HTR-8/SVneo (cell line): Measurements from ENCODE around the gene RNU6-7.
A peak's percentile ranks its signal among the peaks of the same experiment; 100 is the strongest.

Experiments used
- DNase-seq: peaks from one replicate; pipeline ENCODE4 v3.0.0; 2011; ENCODE audit warnings: low spot score, mixed read lengths; ENCODE audit not compliant: insufficient read length
- FAIRE-seq: peaks from 2 replicates; lab custom pipeline; 2011; peaks lifted over from hg19 to GRCh38; lab: Jason Lieb, UNC

Gene RNU6-7

DNA sequence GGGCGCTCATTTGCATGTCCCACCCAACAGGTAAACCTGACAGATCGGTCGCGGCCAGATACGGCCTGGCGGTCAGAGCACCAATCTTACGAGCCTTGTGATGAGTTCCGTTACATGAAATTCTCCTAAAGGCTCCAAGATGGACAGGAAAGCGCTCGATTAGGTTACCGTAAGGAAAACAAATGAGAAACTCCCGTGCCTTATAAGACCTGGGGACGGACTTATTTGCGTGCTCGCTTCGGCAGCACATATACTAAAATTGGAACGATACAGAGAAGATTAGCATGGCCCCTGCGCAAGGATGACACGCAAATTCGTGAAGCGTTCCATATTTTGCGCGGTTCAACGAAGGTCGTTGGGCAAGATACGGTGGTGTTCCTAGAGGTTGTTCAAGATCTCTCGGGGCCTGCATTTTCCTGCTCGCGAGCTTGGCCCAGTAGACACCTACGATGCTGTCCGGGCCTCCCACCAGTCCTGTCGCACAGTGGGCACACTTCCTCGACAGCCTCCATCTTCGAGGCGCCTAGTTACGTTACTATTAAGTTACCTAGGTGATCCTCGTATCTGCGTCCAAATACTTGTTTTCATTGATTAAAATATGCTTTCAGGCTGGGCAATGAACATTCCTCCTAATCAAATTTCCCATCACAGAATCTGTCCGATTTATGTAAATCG is at the start of gene RNU6-7:
Gene RNU6-7, plus strand, starts transcription at position 230 of the 675 bp plus-strand sequence.
- no peak for FAIRE-seq
- DNase-seq, result no peak

DNA sequence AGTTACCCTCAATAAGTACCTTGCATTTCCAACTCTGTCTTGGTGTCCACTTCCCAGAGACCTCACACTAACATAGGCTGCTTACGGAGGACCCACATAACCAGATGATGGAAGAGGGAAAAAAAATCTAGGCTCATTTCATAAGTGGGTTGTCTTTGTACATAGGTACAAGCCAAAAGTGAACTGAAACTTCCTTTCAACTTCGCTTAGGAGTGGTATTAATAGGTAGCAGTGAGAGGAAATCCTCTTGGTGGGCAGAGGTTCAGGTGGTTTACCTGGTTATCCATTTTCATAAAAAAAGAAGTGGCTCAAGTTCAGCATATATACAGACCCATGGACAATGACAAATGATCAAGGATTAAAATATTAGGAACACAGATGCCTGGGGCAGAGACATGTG is 35.8 kb upstream of the RNU6-7 start:
- no peak for FAIRE-seq
- no peak for DNase-seq

DNA sequence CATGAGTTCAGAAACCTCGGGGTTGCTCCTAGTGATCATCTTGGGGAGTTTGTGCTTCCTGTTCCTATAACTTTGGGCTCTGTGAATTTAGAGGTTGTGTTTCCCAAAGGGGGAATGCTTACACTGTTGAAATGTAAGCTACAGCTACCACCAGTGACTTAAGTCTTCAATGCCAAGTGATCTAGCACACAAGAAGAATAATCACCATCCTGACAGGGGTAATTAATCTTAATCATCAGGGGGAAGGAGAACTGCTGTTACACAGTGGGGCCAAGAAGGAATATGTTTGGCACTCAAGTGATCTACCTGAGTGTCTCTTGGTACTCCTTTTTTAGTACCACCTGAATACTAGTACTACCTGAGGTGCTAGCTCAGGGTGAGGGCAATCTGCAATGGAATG is 34.9 kb upstream of the RNU6-7 start:
- FAIRE-seq, result peak; percentile 88
- no peak for DNase-seq

DNA sequence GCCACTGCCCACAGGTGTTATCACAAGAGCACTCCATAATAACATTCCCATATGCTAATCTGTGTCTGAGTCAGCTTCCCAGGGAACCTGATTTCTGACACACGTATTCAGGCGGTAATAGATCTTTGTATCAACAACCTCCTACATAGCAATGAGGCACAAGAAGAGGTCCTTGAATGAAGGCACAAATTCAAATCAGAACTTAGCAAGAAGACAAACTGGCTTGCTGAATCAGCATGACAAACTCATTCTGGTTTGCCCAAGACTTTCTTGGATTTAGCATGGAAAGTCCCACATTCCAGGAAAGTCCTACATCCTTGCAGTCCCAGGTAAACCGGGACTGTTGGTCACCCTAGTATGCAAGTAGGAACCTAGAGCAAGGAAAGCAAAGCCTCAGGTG is 33.9 kb upstream of the RNU6-7 start:
- DNase-seq (no peak), FAIRE-seq (no peak)

DNA sequence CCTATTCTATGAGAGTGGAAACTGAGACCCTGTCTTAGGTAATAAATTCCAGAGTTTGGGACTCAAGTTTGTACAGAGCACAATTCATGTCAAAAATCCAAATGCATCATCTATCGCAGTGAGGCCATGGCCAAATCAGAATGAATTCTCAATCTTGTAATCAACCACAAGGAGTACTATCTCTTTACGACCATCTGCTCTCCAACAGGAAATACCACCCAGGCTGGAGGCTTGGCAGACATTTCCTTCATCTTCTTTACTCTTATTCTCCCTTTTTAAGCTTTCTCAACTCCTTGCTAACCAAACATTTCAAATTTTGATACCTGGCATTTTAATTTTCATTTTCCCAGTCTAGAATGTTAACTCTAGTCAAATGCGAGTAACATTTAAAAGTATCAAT is 32.7 kb upstream of the RNU6-7 start:
- FAIRE-seq (peak; percentile 85), DNase-seq (no peak)

DNA sequence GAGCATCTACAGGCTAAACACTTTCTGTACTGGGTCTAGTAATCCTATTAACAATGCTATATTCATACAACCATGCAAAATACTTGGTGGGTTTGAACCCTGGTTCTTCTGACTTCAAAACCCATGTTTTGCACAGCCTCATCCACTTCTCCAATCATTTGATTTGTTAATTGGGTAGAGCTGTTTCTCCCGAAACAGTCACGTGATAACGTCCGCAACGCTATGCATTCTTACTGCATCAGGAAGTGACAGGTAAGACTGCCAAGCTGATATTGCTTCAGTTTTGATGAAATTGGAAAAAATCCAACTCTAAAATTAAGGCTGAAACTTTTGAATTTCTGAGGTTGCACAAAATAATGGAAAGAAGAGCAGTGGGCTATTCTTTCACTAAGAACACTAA is 30.4 kb upstream of the RNU6-7 start:
- peak; percentile 77 for FAIRE-seq

DNA sequence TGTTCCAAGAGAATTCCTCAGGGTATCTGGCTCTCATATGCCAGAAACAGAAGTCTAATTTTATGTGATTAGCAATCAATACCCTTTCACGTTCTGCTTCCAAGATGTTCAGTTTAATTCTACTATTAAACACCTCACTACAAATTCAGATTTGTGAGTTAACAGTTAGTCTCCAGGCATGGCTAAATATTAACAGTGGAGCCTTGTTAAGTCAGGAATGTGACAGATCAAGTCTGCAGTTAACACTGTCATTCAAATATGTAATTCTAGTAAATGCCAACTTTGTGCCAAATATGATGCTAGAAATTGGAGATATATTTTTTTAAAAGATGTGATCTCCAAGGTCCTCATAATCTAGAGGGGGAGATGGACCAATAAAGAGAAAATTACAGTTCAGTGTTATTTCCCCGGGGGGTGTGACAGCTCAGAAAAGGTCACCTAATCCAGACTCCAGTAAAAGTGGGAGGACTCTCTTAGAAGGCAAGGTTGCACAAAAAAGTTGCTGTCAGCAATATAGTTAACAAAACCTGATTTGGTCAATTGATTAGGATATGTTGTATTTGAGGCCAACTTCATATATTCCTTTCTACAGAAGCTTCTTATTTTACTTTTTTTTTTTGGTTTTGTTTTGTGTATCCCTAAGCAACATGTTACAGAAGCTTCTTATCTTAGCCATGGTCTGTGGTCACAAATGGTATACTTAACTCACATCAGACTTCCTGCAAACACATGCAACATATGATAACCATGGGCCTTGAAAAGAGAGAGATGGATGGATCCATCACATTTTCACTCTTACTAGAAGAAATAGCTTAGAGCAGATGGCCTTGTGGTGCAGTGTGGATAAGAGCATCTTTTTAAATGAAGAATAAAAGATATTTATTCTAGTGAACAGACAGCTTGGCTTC is 18.4 kb upstream of the RNU6-7 start:
- no peak for DNase-seq
- no peak for FAIRE-seq

More for the DNA sequence above, 30.4 kb upstream of the RNU6-7 start:
- DNase-seq, result no peak

DNA sequence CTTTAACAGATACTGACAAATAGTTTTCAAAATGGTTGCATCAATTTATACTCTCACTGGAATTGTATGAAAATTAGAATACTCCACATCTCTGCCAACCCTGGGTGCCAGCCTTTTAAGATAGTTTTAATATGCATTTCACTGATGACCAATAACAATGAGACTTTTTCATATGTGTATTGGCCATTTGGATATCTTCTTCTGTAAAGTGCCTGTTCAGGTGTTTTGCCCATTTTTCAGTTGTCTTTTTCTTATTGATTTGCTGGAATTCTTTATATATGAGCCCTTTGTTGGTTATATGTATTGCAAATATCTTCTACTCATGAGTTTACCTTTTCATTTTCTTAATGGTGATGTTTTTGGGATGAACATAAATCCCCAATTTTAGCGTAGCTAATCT is 16.7 kb upstream of the RNU6-7 start:
- FAIRE-seq (no peak), DNase-seq (no peak)

DNA sequence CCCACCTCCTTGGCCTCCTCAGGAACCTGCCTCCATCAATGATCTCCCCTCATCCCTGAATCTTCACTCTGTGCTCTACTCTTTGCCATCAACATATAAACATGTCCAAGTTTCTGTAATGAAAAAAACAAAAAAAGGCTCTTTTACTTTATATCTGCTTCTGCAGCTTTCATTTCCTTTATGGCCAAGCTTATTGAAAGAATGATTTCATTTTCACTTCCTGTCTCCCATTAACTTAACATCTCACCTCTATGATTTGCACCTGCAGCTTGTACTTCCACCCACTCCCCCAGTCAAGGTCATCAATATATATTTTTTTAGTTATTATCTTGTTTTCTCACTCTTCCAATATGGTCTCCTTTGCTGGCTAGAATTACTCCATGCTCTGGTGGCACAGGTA is 15.6 kb upstream of the RNU6-7 start:
- FAIRE-seq, result no peak
- DNase-seq, result no peak

DNA sequence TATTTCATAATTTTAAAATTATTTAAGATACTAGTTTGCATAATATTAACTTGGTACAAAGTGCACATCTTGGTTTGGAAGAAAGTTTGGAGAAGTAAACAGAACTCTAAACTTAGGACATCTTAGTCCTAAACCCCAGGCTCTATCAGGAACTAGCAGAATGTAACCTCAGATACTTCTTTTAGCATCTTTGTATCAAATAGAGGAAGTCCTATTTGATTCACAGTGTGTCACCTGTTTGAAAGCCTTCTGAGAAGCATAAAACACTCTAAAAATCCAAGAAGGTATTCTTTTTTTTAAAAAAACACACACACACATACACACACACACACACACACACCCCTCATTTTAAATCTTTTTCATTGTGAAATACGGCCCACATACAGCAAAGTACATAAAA is 12.0 kb upstream of the RNU6-7 start:
- DNase-seq (no peak), FAIRE-seq (no peak)

DNA sequence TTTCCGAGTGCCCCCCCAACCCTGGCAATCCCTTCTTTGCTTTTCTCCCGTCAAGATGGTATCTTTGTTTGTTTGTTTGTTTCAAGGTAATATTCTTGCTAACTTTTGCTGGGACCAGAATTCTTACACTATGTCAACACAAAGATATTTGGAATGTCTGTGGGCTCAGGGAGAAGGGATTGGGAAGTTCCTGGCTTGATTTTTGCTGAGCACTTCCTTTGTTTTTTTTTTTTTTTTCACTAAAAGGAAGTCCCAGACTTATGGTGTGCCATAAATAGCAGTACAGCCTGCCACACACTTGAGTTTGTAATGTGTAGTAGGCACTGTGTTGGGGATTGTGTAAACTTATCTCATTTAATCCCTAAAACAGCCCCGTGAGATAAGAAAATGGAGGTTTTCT is 11.2 kb upstream of the RNU6-7 start:
- no peak for DNase-seq
- no peak for FAIRE-seq

DNA sequence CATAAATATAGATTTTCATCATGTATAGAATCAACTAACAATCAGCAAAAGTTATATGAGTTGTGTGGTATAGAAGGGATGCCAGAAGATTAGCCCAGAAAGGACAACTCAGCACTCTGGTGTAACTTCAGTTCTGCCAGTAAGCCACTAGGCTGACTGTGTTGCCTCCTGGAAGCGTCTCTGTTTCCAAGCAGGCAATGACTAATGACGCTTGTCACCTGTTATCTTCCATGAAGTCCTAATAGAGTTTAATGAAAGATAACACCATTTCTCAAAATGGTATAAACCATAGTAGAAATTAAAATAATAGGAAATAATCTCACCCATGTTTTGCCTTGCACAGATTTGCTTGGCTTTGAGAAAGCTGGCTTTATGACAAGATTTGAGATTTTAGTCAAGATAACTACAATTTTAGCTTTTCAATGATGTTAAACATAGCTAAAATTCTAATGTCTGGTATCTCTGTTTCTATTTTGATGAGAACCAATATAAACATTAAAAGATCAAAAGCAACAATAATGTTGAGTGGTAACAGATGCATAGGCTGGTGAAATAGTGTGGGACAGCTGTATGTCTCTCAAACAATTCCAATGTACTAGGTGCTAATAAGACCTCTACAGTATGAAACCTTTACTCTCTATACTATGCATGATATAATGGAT is 9.0 kb upstream of the RNU6-7 start:
- FAIRE-seq (no peak), DNase-seq (no peak)

DNA sequence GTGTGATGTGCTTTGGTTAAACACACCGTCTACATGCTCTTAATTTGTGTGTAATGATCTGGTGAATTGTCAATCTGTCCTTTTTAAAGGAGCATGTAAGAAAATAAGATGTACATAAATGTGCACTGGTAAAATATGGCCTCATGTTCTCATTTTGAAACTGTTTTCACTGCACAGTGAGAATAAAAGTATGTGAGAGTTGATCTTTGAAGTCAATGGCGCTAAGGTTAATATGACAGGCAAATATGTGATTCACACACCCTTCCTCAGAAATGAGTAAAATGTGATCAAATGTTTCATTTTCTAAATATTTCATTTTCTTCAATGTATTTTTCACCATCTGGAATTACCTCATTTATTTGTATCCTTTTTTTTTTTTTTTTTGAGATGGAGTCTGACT is 8.3 kb upstream of the RNU6-7 start:
- FAIRE-seq, result no peak
- DNase-seq, result no peak

DNA sequence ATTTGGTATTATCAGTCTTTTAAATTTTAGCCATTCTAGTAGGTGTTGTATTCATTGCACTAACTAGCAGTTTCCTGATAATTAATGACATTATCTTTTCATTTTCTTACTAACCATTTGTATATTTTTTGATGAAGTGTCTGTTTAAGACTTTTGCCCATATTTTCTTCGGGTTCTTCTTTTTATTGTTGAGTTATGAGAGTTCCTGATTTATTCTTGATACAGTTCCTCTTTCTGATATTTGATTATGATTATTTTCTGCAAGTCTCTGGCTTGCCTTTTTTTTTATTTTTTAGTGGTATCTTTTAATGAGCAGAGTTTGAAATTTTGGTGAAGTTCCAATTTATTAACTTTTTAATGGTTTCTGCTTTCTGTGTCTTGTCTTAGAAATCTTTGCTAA is 6.2 kb upstream of the RNU6-7 start:
- DNase-seq, result no peak
- no peak for FAIRE-seq

DNA sequence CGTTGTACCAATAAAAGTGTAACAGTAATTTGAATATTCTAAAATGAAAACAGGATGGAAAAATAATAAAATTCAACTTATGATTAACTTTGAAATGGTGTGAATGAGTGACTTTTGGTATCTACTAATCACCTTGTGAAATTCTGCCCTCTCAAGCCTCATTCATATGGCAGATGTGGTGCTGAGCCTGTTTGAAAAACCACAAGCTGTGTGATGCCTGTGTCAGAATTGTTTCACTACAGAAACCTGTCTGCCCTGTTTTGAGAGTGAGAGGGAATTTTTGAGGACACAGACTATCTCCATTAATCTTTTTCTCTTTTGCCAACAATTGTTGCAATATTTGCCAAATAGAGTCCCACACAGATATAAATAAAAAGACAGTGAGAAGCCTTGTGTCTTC is 3.9 kb upstream of the RNU6-7 start:
- FAIRE-seq, result no peak
- DNase-seq, result no peak

DNA sequence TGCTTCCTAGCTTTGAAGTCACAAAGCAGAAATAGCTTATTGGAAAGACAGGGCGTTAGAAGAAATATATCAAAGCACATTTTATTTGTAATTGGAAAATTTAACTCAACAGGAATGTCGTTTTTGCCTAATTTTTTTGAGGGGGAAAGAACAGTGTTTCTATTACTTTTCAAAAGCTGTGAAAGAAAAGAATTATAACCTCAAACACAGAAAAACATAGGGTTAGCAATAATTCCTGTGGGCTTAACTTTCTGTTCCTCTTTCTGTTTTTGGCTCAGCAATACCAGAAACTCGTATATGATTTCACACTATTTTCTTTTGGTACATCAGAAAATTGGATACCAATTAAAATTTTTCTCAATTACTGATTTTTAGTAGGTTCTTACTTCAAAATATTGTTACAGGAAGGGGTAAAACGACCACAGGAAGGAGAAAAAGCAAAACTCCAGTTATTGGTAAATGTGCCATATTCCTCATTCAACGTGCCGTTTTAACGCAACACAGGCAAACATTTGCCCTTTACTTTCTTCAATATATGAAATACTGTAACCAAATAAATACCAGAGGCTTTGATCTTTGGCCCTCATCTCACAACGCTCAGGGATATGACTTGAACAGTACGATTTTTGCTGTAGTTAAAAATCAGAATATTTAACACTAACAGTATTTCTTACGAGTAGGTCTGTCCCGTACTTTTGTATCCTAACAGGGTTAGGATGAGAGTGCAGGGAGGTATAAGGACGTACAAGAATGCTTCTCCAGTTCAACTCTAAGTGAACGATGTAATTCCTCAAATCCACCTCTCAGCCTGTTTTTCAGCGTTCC is 1.3 kb upstream of the RNU6-7 start:
- DNase-seq (no peak), FAIRE-seq (no peak)

DNA sequence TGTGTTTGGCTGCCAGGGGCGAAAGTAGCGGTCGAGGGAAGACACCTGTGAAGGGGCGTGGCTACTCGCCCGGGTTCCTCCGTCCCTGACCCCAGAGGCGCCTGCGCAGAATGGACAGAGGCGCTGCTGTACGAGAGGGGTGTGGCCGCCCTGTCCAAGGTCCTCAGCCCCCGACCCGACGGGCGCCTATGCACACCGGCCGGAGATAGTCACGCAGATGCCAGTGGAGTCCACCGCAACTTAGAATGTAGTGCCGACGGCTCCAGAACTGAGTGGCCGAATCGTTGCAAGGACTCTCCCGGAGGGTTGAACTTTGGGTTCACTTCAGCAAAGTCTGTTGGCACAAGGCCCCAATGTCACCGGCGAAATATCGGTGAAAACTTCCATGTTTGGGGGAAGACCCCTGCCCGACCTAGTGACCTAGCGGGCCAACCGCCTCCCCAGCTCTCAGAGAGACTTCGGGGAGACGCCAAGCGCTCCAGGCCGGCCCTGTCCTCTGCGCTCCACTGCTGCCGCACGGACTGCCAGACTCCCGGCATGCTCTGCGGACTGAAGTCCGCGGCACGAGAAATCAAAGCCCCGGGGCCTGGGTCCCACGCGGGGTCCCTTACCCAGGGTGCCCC is 541 bp upstream of the RNU6-7 start:
- DNase-seq, result peak; percentile 84
- peak; percentile 63 for FAIRE-seq

DNA sequence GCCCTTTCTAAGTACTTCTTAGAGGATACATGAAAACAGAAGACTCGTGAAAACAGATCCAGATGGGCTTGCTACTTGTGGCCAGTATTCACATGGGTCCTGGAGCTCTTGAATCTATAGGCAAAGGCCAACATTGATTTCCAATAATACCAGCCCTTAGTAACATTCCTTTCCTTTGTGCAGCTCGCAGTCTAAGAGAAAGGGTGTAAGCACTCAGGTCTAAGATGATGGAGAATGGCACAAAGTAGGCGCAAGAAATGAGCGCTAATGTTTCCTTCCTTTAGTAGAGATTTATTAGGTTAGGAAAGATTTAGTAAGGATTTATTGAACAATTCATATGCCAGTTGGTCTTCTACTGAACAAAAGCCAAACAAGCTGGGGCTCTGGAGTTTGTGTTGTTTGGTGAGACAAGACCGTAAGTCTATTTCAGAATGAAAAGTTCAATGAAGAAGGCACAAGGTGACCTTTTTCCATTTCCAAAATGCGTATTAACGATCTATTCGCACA is 699 bp downstream of the RNU6-7 start:
- FAIRE-seq (no peak), DNase-seq (no peak)

DNA sequence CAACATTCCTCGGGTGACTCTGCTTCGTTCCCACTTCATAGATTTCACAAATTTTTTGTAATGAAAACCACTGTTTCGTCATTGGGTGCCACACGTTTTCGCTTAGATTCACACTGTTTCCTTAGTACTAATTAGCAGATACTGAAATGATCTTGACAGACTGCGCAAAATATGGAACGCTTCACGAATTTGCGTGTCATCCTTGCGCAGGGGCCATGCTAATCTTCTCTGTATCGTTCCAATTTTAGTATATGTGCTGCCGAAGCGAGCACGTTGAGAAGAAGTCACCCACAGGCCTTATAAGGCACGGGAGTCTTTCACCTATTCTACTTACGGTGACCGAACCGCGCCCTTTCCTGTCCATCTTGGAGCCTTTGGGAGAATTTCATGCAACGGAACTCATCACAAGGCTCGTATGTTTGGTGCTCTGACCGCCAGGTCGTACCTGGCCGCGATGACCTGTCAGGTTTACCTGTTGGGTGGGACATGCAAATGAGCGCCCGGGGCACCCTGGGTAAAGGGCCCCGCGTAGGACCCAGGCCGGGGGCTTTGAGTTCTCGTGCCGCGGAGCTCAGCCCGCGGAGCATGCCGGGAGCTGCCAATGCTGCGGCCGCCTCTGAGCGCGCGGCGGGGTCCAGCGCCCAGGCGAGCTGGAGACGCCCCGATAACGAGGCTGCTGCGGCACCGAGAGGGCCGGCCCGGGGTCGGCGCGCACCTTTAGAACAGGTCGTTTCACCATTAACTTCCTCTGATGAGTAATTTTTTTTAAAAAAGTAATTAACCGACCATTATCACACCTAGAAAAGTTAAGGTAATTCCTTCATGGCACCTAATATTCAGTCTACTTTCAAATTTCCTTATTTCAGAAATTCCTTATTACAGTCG is 1.4 kb downstream of the RNU6-7 start, which contains the start of gene RNU6-8:
Gene RNU6-8, minus strand, starts transcription at position 272 of the 885 bp plus-strand sequence.
- peak; percentile 74 for FAIRE-seq

More for the DNA sequence above, 1.4 kb downstream of the RNU6-7 start, which contains the start of gene RNU6-8:
- peak; percentile 94 for DNase-seq
